ENCODE results near the gene PSAP. TPM values are rescaled to one million over a fixed set of nuclear protein-coding genes. Genes with fewer than 3 reads are reported as not detected.

The PSAP gene
- total RNA-seq, 2 donors from 2014 or later, result 1,145 to 1,486 TPM

GRCh38 chr10:71767420-71768035 lies 83.5 kb downstream of the PSAP start:
- Histone ChIP-seq H3K4me1 (peaks cover 3 to 100% of the 10 kb centered on the region in 2 donors), H3K36me3 (no peaks in the 10 kb centered on the region), H3K27ac (peak overlapping the region; percentile 91 to 93), H3K9me3 (no peaks in the 10 kb centered on the region), H3K27me3 (no peaks in the 10 kb centered on the region), H3K4me3 (peak overlapping the region in 1 of 2 donors; percentile 19)
- DNase-seq (ENCODE audit: low spot score), result peak; percentile 68
- TF ChIP-seq, protein P1, sequence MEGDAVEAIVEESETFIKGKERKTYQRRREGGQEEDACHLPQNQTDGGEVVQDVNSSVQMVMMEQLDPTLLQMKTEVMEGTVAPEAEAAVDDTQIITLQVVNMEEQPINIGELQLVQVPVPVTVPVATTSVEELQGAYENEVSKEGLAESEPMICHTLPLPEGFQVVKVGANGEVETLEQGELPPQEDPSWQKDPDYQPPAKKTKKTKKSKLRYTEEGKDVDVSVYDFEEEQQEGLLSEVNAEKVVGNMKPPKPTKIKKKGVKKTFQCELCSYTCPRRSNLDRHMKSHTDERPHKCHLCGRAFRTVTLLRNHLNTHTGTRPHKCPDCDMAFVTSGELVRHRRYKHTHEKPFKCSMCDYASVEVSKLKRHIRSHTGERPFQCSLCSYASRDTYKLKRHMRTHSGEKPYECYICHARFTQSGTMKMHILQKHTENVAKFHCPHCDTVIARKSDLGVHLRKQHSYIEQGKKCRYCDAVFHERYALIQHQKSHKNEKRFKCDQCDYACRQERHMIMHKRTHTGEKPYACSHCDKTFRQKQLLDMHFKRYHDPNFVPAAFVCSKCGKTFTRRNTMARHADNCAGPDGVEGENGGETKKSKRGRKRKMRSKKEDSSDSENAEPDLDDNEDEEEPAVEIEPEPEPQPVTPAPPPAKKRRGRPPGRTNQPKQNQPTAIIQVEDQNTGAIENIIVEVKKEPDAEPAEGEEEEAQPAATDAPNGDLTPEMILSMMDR (IDR thresholded peaks at IDR 0.05), result no peak

- Histone ChIP-seq H3K9me3 (no peaks in the 10 kb centered on the region), H3K27me3 (no peaks in the 10 kb centered on the region), H3K27ac (peak overlapping the region; percentile 91 to 93), H3K36me3 (peaks cover 2% of the 10 kb centered on the region), H3K4me1 (peaks cover 3 to 100% of the 10 kb centered on the region in 2 donors), H3K4me3 (peak overlapping the region in 1 of 2 donors; percentile 19)
- DNase-seq (ENCODE audit: low spot score), result peak; percentile 94
- TF ChIP-seq, protein P1 (IDR thresholded peaks at IDR 0.05), result no peak
Observed at GRCh38 chr10:71766717-71767419, 84.2 kb downstream of the PSAP start.

Small RNA genes lying within 50 kb of the gene (microRNA-seq; reads per million reads assigned to microRNA genes)
- gene MIR7152 (ENCODE audit: borderline number of aligned reads in 2 of 2, borderline replicate concordance in 1 of 2), result 0 reads per million in 2 donors

Other genes with a start within 250 kb of the PSAP start
- 1 to 10 TPM in 1 of 2 donors, not detected in 1; 1.3 TPM for gene C10orf105, start 131.5 kb downstream of the PSAP start, total RNA-seq
- 10 to 100 TPM; 36.1 to 56.0 TPM for gene VSIR, start 77.7 kb downstream of the PSAP start, total RNA-seq
- gene CHST3, start 113.1 kb upstream of the PSAP start, total RNA-seq, result 10 to 100 TPM; 21.3 to 45.4 TPM
- gene SPOCK2, start 237.3 kb upstream of the PSAP start, total RNA-seq, result 10 to 100 TPM; 19.3 to 19.8 TPM

Measured in right atrium auricular region (tissue), 2 donors.